GM12875 (cell line): ENCODE measurements around the gene NYNRIN.
A peak's percentile ranks its signal among the peaks of the same experiment; 100 is the strongest.

Experiments used
- H3K4me3 ChIP-seq: one replicate; pipeline ENCODE4 v1.5.1; 2011; ENCODE audit warnings: low read depth, low read length, control low read depth
- TF ChIP-seq, protein P1 (sequence below): IDR thresholded peaks from 2 replicates; pipeline ENCODE4 v1.5.1; 2011; ENCODE audit warnings: low read depth, mild to moderate bottlenecking, control low read depth, inconsistent platforms, low read length, moderate library complexity, borderline replicate concordance; ENCODE audit not compliant: insufficient read depth

Gene NYNRIN

DNA sequence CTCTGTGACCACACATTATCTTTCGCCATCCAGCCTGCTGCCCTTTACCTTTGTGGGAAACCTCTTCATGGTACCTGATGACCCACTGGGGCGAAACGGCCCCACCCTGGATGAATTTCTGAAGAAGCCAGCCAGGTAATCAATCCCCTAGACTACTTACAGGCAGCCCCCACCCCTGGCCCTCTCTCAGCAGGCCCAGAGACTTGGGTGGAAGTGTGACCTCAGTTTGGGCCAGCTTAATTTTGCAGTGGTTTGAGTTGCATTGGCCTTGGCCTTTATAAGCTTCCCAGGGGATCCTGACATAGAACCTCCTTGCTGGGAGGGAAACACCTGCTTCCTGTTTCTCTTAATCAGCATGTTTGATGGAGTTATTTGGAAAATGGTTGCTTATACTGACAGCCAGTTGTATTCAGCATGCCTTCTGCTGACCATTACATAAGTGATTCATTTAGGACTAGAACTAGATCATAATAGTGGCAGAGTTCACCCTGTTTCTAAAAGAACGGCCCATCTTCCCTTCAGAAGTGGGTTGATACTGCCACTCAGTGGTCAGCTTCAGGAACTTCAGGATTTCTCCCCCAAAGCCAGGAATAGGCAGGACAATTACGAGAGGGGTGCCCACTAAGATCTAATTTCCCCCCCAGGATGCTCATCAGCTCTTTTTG, 37.7 kb downstream of the NYNRIN start:
- TF ChIP-seq, protein P1, sequence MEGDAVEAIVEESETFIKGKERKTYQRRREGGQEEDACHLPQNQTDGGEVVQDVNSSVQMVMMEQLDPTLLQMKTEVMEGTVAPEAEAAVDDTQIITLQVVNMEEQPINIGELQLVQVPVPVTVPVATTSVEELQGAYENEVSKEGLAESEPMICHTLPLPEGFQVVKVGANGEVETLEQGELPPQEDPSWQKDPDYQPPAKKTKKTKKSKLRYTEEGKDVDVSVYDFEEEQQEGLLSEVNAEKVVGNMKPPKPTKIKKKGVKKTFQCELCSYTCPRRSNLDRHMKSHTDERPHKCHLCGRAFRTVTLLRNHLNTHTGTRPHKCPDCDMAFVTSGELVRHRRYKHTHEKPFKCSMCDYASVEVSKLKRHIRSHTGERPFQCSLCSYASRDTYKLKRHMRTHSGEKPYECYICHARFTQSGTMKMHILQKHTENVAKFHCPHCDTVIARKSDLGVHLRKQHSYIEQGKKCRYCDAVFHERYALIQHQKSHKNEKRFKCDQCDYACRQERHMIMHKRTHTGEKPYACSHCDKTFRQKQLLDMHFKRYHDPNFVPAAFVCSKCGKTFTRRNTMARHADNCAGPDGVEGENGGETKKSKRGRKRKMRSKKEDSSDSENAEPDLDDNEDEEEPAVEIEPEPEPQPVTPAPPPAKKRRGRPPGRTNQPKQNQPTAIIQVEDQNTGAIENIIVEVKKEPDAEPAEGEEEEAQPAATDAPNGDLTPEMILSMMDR = peak; percentile 63; the same call in 1 of the 2 replicates
- H3K4me3 ChIP-seq = no peak overlapping the region

DNA sequence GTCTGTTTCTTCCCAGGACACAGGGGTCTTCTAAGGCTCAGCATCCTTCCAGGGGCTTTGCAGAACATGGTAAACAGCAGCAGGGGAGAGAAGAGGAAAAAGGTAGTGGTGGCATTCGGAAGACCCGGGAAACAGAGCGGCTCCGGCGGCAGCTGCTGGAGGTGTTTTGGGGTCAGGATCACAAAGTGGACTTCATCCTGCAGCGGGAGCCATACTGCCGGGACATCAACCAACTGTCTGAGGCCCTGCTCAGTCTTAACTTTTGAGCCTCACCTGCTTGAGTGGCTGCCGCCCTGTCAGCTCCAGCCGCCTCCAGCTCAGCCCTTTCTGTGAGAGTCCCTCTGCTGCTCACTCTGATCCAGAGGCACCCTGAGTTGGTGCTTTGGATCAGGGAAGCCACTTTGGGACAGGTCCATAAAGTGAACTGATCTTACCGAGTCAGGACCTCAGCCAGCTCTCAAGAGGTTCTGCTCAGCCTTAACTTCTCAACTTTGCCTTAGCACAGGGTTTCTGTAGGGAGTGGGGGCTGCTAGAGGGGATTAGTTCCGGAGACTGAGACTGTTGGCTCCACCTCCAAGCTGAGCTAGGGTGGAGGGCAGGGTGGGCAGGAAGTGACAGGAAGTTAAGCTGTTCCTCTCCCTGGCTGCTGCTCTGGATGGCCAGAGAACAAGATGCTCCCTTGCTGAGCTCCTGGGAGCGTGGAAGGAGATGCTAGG, 38.4 kb downstream of the NYNRIN start:
- TF ChIP-seq, protein P1 = no peak

DNA sequence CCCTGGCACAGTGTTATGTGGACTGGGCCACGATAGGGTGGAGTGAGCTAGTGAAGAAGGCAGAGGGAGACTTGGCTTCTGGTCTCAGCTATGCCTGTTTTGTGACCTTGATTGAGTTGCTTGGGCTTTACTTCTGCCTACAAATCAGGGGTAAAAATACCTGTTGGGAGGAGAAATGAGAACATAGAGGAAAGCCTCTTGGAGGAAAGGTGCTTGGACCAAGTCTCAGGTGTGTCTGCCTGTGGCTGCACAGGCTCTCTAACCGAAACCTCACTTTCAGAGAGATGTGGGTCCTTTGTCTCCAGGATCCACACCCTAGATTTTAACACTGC, 38.9 kb downstream of the NYNRIN start:
- no peak overlapping the region for H3K4me3 ChIP-seq
- TF ChIP-seq, protein P1 = no peak

More for the DNA sequence above, 38.4 kb downstream of the NYNRIN start:
- H3K4me3 ChIP-seq = no peak overlapping the region

DNA sequence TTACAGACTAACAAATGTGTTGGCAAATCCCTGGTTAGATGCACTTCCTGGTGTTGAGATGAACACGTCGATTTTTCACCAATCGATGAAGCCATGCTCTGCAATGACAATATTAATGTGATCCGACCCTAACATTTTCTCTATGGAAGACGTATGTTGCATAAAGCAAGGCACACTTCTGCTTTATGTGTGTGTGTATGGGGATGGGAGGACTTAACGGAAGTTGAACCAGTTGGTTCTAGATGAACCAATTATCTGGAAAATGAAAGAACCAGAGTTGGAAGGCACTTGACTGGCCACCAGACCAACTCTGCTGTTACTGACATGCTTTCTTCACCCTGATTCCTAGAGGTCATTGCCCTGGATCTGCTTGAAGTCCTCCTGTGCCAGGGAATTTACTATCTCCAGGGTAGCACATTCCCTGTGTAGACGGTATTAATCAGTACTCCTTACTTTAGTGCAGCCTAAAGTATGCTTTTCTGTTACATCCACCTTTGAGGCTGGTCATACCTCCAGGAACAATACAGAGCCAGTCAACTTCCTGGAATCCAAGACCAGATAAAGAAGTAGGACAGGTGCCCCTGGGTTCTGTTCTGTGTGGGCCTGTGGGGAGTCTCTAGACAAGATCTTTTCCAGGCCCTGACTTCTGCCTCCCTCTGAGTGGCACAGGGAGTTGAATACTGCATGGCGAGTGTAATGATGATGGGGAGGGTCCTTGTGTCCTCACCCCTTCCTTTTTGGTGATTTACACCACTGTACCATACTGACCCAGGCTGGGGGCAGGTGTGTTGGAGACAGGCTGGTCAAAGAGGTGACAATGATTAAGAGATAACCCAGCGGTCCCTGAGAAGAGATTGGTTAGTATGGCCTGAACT, 39.7 kb downstream of the NYNRIN start:
- TF ChIP-seq, protein P1 = no peak
- H3K4me3 ChIP-seq = no peak overlapping the region

DNA sequence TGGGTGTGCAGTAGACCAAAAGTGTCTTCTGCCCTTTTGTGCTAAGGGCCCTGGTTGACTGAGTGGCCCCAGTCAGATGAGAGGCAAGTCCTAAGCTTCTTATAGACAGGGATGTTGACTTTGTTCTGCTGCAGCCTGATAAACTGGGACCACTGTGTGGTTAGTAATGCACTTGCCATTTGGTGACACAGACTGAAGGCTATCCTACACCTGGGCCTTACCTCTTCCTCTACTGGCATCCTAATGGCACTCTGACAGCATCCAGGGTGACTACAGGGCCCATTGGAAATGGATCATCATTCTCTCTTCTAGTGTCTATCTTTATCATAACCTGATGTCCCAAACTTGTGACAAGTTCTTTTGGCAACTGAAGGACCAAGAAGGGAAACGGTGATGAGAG, 40.5 kb downstream of the NYNRIN start:
- no peak overlapping the region for H3K4me3 ChIP-seq
- TF ChIP-seq, protein P1 = no peak

DNA sequence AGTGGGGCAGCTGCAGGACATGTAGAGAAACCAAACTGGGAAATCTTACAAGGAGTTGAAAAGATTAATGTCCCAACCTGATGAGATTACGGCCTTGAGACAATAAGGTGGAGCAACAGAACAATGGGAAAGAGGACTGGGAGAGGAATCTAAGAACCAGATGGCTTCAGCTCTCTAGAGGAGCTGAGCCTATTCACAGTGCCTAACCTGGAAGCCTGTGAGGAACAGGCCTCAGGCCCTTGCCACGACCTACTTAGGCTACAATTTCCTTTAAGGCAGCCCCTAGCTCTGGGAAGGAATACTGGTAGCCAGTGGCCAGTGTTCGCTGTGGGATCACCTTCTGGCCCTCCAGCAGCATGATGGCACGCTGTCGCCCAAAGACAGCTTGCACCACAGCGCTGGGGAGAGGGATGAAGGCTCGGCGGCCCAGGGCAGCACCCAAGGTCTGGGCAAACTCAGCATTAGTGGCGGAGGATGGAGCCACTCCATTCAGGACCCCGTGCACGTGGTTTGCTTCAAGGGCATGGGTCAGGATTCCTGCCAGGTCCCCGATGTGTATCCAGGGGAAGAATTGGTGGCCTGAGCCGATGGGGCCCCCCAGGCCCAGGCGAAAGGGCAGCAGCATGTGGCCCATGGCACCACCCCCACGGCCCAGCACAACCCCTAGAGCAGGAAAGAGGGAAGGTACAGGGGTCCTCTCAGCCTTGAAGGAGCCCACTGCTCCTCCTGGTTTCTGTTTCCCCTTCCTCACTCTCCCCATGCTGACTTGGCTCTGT, 41.2 kb downstream of the NYNRIN start:
- no peak overlapping the region for H3K4me3 ChIP-seq
- TF ChIP-seq, protein P1 = no peak
